Measurements from ENCODE around the gene SLC24A2. TPM values are rescaled to one million over a fixed set of nuclear protein-coding genes. Genes with fewer than 3 reads are reported as not detected.

The SLC24A2 gene
- total and polyA plus RNA-seq, 2 donors (not counting 1 experiment from before 2014, with no cell fraction given): under 0.01 TPM

- Histone ChIP-seq H3K79me2 (ENCODE audit: control insufficient read depth, insufficient read depth, low read length) (no peaks in the 10 kb centered on the region), H2AFZ (ENCODE audit: low read length) (no peak overlapping the region), H4K20me1 (ENCODE audit: control insufficient read depth, extremely low read depth, insufficient read depth, low read length) (no peaks in the 10 kb centered on the region), H3K27me3 (ENCODE audit: control insufficient read depth, insufficient read depth, low read length) (no peaks in the 10 kb centered on the region), H3K36me3 (ENCODE audit: control insufficient read depth, insufficient read depth, low read length) (no peaks in the 10 kb centered on the region), H3K9ac (ENCODE audit: insufficient read depth, low read length) (no peak overlapping the region), H3K4me1 (ENCODE audit: control insufficient read depth, extremely low read depth, insufficient read depth, low read length) (no peaks in the 10 kb centered on the region), H3K4me2 (ENCODE audit: extremely low read depth, insufficient read depth, low read length) (no peak overlapping the region), H3K4me3 (replicated peaks in 1 of 4; ENCODE audit: control extremely low read depth in 1 of 4, insufficient read depth in 1 of 4, low read depth in 3 of 4, low read length in 4 of 4) (no peak overlapping the region), H3K9me3 (ENCODE audit: control insufficient read depth, insufficient read depth, low read depth, low read length) (no peaks in the 10 kb centered on the region), H3K27ac (ENCODE audit: insufficient read depth, low read length) (no peak overlapping the region)
- no peak for TF ChIP-seq CTCF (conservative IDR thresholded peaks at IDR 0.05 in 1 of 2, IDR thresholded peaks at IDR 0.05 in 1 of 2; ENCODE audit: low read depth in 1 of 2, low read length in 2 of 2)
- no peak for TF ChIP-seq EZH2 (IDR thresholded peaks at IDR 0.05; ENCODE audit: low read length, missing control alignments)
- no peak for DNase-seq (ENCODE audit: low read depth in 2 of 2)
Measured at GRCh38 chr9:19800884-19801283, 12.0 kb upstream of the SLC24A2 start.

- Histone ChIP-seq H3K4me2 (ENCODE audit: extremely low read depth, insufficient read depth, low read length) (no peak overlapping the region), H3K9me3 (ENCODE audit: control insufficient read depth, insufficient read depth, low read depth, low read length) (no peaks in the 10 kb centered on the region), H3K4me3 (replicated peaks in 1 of 4; ENCODE audit: control extremely low read depth in 1 of 4, insufficient read depth in 1 of 4, low read depth in 3 of 4, low read length in 4 of 4) (no peak overlapping the region), H3K27ac (ENCODE audit: insufficient read depth, low read length) (no peak overlapping the region), H4K20me1 (ENCODE audit: control insufficient read depth, extremely low read depth, insufficient read depth, low read length) (no peaks in the 10 kb centered on the region), H2AFZ (ENCODE audit: low read length) (no peak overlapping the region), H3K36me3 (ENCODE audit: control insufficient read depth, insufficient read depth, low read length) (no peaks in the 10 kb centered on the region), H3K4me1 (ENCODE audit: control insufficient read depth, extremely low read depth, insufficient read depth, low read length) (no peaks in the 10 kb centered on the region), H3K9ac (ENCODE audit: insufficient read depth, low read length) (no peak overlapping the region), H3K79me2 (ENCODE audit: control insufficient read depth, insufficient read depth, low read length) (no peaks in the 10 kb centered on the region), H3K27me3 (ENCODE audit: control insufficient read depth, insufficient read depth, low read length) (no peaks in the 10 kb centered on the region)
- no peak for DNase-seq (ENCODE audit: low read depth in 2 of 2)
- no peak for TF ChIP-seq CTCF (conservative IDR thresholded peaks at IDR 0.05 in 1 of 2, IDR thresholded peaks at IDR 0.05 in 1 of 2; ENCODE audit: low read depth in 1 of 2, low read length in 2 of 2)
- no peak for TF ChIP-seq EZH2 (IDR thresholded peaks at IDR 0.05; ENCODE audit: low read length, missing control alignments)
Measured at GRCh38 chr9:19799784-19800183, 10.9 kb upstream of the SLC24A2 start.

- TF ChIP-seq CTCF (conservative IDR thresholded peaks at IDR 0.05 in 1 of 2, IDR thresholded peaks at IDR 0.05 in 1 of 2; ENCODE audit: low read depth in 1 of 2, low read length in 2 of 2): no peak
- TF ChIP-seq EZH2 (IDR thresholded peaks at IDR 0.05; ENCODE audit: low read length, missing control alignments): no peak
- no peaks in the 10 kb centered on the region for H4K20me1 ChIP-seq (ENCODE audit: control insufficient read depth, extremely low read depth, insufficient read depth, low read length)
- H3K27ac ChIP-seq (ENCODE audit: insufficient read depth, low read length): no peak overlapping the region
- no peaks in the 10 kb centered on the region for H3K79me2 ChIP-seq (ENCODE audit: control insufficient read depth, insufficient read depth, low read length)
- no peak overlapping the region for H3K4me2 ChIP-seq (ENCODE audit: extremely low read depth, insufficient read depth, low read length)
- H3K4me1 ChIP-seq (ENCODE audit: control insufficient read depth, extremely low read depth, insufficient read depth, low read length): no peaks in the 10 kb centered on the region
- H3K9me3 ChIP-seq (ENCODE audit: control insufficient read depth, insufficient read depth, low read depth, low read length): no peaks in the 10 kb centered on the region
- H3K9ac ChIP-seq (ENCODE audit: insufficient read depth, low read length): no peak overlapping the region
- peaks cover 4% of the 10 kb centered on the region for H3K27me3 ChIP-seq (ENCODE audit: control insufficient read depth, insufficient read depth, low read length)
- no peak for DNase-seq (ENCODE audit: low read depth in 2 of 2)
- no peak overlapping the region for H3K4me3 ChIP-seq (replicated peaks in 1 of 4; ENCODE audit: control extremely low read depth in 1 of 4, insufficient read depth in 1 of 4, low read depth in 3 of 4, low read length in 4 of 4)
- no peak overlapping the region for H2AFZ ChIP-seq (ENCODE audit: low read length)
- no peaks in the 10 kb centered on the region for H3K36me3 ChIP-seq (ENCODE audit: control insufficient read depth, insufficient read depth, low read length)
Measured at GRCh38 chr9:19788152-19788551, 685 bp downstream of the SLC24A2 start.

Measured in fibroblast of lung (primary cell).